ENCODE measurements around the gene SKP2. TPM values are rescaled to one million over a fixed set of nuclear protein-coding genes. Genes with fewer than 3 reads are reported as not detected.
"Not testable (repeated sequence)": the region's sequence is repeated elsewhere in the genome, so short reads cannot be mapped to it uniquely, and the experiment has no call there.

SKP2 gene
- polyA plus RNA-seq (ENCODE audit: insufficient read length in 10 of 10): 10 to 100 TPM; 36.6 to 75.0 (median 61.2) TPM
- long read RNA-seq, donor 1, transcript SKP2-202 (10 exons, 3,759 nt): major isoform, 7 of 8 reads
- long read RNA-seq, donor 1, partial matches to known transcripts: 0 of 8 reads
- long read RNA-seq, donor 1, other reads (novel, unspliced or antisense): 0 of 8 reads
- long read RNA-seq, donor 2, transcript SKP2-202 (10 exons, 3,759 nt): major isoform, 7 of 8 reads
- long read RNA-seq, donor 2, partial matches to known transcripts: 0 of 8 reads
- long read RNA-seq, donor 2, other reads (novel, unspliced or antisense): 0 of 8 reads
- long read RNA-seq, donor 3: 0 reads
- long read RNA-seq, donor 4, partial matches to known transcripts: 0 of 5 reads
- long read RNA-seq, donor 4, other reads (novel, unspliced or antisense): 0 of 5 reads
- long read RNA-seq, donor 5, transcript SKP2-202 (10 exons, 3,759 nt): major isoform, 5 of 12 reads
- long read RNA-seq, donor 5, partial matches to known transcripts: 6 of 12 reads
- long read RNA-seq, donor 5, other reads (novel, unspliced or antisense): 0 of 12 reads
- long read RNA-seq, donor 6, transcript SKP2-202 (10 exons, 3,759 nt): major isoform, 5 of 7 reads
- long read RNA-seq, donor 6, partial matches to known transcripts: 0 of 7 reads
- long read RNA-seq, donor 6, other reads (novel, unspliced or antisense): 0 of 7 reads
- long read RNA-seq, donor 7, transcript SKP2-202 (10 exons, 3,759 nt): major isoform, 9 of 10 reads
- long read RNA-seq, donor 7, partial matches to known transcripts: 0 of 10 reads
- long read RNA-seq, donor 7, other reads (novel, unspliced or antisense): 0 of 10 reads
- long read RNA-seq, donor 8, transcript SKP2-202 (10 exons, 3,759 nt): major isoform, 8 of 9 reads
- long read RNA-seq, donor 8, partial matches to known transcripts: 0 of 9 reads
- long read RNA-seq, donor 8, other reads (novel, unspliced or antisense): 0 of 9 reads
- long read RNA-seq, donor 9, partial matches to known transcripts: 0 of 2 reads
- long read RNA-seq, donor 9, other reads (novel, unspliced or antisense): 0 of 2 reads

GRCh38 chr5:36151434-36152323 lies at the start of gene SKP2, which contains the start of gene LMBRD2:
Gene SKP2, plus strand, starts transcription at chr5:36152111. Its CDS starts 152 bp downstream, at chr5:36152263.
Gene LMBRD2, minus strand, starts transcription at chr5:36151887. Its CDS starts 8,538 bp downstream, at chr5:36143349.
- DNase-seq: peak; percentile 99 to 100 (median 99)

DNA sequence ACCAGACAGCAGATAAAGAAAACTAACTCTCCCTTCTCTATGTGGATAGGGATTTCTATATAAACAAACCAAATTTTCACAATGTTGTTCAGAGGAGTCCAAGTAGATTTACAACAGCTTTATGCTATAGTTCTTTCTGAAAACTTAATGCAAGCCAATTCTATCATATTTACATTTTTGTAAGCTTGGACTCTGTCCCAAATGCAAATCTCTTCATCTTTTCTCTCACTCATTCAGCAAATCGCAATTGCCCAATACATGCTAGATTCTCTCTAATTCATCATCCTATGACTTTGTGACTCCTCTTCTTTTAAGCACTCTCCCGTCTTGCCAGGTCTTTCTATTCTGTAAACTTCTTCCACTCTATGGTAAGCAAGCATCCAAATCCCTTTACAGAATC lies 46.1 kb upstream of the SKP2 start:
- no peak for DNase-seq

GRCh38 chr5:36108758-36109460 lies 43.0 kb upstream of the SKP2 start:
- peak in 2 of 3 donors; percentile 3 to 6 for DNase-seq

DNA sequence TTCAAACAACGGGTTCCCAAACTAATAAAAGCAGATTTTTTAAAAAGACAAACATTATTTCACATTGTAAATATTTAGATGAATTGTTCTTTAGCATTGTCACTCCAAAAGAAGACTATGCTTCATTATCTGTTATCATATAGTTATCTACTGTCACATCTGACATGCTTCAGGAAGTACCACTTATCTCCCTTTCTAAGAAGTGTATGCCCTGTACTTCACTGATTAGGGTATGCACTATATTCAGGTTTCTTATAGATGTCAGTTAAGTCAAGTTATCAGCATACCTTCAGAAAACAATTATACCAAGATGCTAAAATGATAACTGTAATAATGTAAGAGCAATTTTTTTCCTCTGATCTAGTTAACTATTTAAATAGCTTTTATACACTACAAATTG lies 40.7 kb upstream of the SKP2 start:
- no peak for DNase-seq

- no peak for DNase-seq
These were observed 26.0 kb upstream of the SKP2 start for GRCh38 chr5:36125868-36126267.

DNA sequence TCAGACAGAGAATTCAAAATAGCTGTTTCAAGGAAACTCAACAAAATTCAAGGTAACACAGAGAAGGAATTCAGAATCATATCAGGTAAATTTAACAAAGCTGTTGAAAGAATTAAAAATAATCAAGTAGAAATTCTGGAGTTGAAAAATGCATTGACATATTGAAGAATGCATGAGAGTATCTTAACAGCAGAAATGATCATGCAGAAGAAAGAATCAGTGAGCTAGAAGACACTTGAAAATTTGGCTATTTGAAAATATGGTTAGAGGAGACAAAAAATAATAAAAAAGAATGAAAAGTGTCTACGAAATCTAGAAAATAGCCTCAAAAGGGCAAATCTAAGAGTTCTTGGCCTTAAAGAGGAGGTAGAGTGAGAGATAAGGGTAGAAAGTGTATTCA lies 23.1 kb upstream of the SKP2 start:
- DNase-seq: no peak

GRCh38 chr5:36129666-36130065 lies 22.2 kb upstream of the SKP2 start:
- not testable (repeated sequence) for DNase-seq

DNA sequence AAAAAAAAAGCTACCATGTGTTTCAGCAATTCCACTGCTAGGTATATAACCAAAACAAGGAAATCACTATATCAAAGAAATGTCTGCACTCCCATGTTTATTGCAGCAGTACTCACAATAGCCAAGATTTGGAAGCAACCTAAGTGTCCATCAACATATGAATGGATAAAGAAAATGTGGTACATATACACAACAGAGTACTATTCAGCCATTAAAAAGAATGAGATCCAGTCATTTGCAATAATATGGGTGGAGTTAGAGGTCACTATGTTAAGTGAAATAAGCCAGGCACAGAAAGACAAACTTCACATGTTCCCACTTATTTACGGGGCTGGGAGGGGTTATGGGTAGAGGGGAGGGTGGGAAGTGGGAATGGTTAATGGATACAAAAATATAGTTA lies 18.9 kb upstream of the SKP2 start:
- DNase-seq: not testable (repeated sequence)

DNA sequence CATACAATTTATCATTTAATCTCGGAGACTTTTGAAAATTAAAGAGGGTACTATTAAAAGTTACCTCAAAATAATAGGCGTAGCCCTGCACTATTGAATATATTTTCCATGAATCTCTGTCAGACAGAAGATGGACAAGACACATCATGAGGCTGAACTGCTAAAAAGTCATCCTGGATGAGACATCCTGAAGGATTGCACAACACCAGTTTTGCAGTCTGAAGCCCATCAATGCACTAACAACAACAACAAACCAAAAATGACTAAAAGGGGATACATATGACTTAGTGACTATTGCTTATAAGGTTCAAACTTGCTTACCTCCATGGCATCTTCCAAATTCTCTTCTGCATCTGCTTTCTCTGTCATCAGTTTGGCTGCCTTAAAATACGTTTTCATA lies 15.9 kb upstream of the SKP2 start:
- DNase-seq: no peak

DNA sequence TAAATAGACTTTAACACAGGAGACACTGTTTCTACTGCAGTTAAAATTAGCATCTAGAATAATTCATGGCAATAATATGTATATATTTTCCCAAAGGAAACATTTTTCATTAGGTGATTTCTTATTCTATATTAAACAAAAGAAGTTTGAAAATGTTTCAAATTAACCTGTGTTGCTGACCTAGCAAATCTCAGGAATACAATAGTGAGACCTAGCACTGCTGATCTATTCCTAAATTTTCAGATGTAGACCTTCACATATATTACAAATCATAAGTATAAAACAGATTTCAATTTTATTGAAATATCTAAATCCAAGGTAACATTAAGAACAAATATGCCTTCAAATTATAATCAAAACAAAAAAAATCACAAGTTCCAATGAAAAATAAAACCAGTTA lies 15.3 kb upstream of the SKP2 start:
- DNase-seq: no peak

DNA sequence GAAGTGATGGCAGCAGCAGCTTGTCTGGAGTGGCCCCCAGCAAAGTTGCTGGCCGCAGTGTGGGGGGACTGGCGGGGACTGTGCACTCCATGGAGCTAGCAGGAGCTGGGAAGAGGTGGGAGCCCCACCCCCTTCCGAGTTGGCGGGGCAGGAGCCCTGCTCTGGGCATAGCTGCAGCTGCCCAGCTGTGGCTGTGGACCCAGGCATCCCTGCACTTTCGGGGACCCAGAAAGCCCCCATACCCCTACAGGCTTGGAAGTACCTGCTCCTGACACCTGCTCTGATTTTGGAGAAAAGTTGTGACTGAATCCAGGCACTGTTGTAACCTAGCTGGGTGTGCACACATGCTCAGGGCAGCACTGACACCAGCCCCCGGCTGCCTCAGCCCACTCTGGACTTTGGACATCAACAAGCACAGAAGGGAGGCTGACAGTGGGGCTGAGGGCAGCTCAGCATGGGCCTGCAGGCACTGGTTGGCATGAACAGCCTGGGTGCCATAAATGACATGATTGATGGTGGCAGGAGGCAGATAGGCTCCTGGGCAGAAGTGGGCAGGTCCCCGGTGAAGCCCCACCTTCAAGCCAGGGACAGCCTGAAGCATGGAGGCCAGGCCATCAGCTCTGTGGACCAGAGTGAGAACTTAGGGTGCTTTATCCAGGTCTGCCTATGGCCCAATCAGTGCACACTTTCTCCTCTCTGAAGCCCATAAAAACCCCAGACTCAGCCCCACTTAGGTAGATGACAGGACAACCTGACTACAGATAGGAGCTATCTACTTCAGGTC lies 12.8 kb upstream of the SKP2 start:
- DNase-seq: no peak

GRCh38 chr5:36145311-36145710 lies 6.6 kb upstream of the SKP2 start:
- no peak for DNase-seq

DNA sequence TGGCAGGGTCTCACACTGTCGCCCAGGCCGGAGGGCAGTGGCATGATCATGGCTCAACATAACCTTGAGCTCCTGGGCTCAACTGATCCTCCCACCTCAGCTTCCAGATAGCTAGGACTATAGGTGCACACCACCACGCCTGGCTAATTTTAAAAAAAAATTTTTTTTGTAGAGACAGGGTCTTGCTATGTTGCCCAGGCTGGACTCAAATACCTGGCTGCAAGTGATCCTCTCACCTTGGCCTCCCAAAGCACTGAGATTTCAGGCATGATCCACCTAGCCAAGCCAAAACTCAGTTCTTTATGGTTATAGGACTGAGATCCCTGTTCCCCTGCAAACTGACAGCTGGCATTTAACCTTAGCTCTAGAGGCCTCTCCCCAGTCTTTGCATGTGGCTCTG lies 5.5 kb upstream of the SKP2 start:
- no peak for DNase-seq

- no peak for DNase-seq
These were observed 4.2 kb upstream of the SKP2 start for GRCh38 chr5:36147681-36148080.

GRCh38 chr5:36150676-36151433 lies 1.1 kb upstream of the SKP2 start:
- DNase-seq: peak in 2 of 3 donors; percentile 36 to 71

GRCh38 chr5:36152324-36153297 lies 700 bp downstream of the SKP2 start:
- DNase-seq: no peak

GRCh38 chr5:36153298-36153677 lies 1.4 kb downstream of the SKP2 start:
- no peak for DNase-seq

GRCh38 chr5:36153726-36154125 lies 1.8 kb downstream of the SKP2 start:
- no peak for DNase-seq

Measured in muscle of back (tissue), 13 donors.